K562 (cell line): Measurements from ENCODE around the gene RNF43. TPM values are rescaled to one million over a fixed set of nuclear protein-coding genes. Genes with fewer than 3 reads are reported as not detected.

ENCODE experiments used
- ATF7 ChIP-seq: fragments of 450-650 bp; IDR thresholded peaks from 2 replicates; pipeline ENCODE4 v1.7.1; 2014; ENCODE audit warnings: mild to moderate bottlenecking, moderate library complexity
- BCOR ChIP-seq: fragments of 450-650 bp; IDR thresholded peaks from 2 replicates; pipeline ENCODE4 v1.6.1; 2016
- CBFA2T3 ChIP-seq: fragments of 450-650 bp; IDR thresholded peaks from 2 replicates; pipeline ENCODE4 v1.6.1; 2017
- CHAMP1 ChIP-seq: fragments of 450-650 bp; IDR thresholded peaks from 2 replicates; pipeline ENCODE4 v1.6.1; 2016; ENCODE audit warnings: mild to moderate bottlenecking
- CTBP1 ChIP-seq: fragments of 450-650 bp; IDR thresholded peaks from 2 replicates; pipeline ENCODE4 v1.6.1; 2016; ENCODE audit warnings: borderline replicate concordance
- CTCF ChIP-seq, 3 experiments: IDR thresholded peaks in 2 of 3; conservative IDR thresholded peaks in 1 of 3; 2 replicates each; pipeline ENCODE4 v1.5.1; 2011 to 2012; ENCODE audit warnings: low read length in 3 of 3, mild to moderate bottlenecking in 3 of 3, control low read depth in 2 of 3, improper control_type of control experiment in 1 of 3, inconsistent platforms in 1 of 3, low read depth in 1 of 3, mixed read lengths in 1 of 3, moderate library complexity in 1 of 3; ENCODE audit not compliant: insufficient read depth in 2 of 3
- ELF2 ChIP-seq: fragments of 250-450 bp; sonication (Bioruptor Pico); IDR thresholded peaks from 2 replicates; pipeline ENCODE4 v1.5.0; 2021; ENCODE audit warnings: mild to moderate bottlenecking
- HMGXB4 ChIP-seq: sonication (generic); formaldehyde crosslinking; IDR thresholded peaks from 2 replicates; pipeline ENCODE4 v1.8.1; 2023; ENCODE audit warnings: mild to moderate bottlenecking, missing genetic modification reagents
- KLF1 ChIP-seq: fragments of 450-650 bp; IDR thresholded peaks from 2 replicates; pipeline ENCODE4 v1.6.1; 2016; ENCODE audit warnings: missing genetic modification characterization, missing compliant biosample characterization
- L3MBTL2 ChIP-seq: fragments of 450-650 bp; IDR thresholded peaks from 2 replicates; pipeline ENCODE4 v1.6.1; 2016; ENCODE audit warnings: mild to moderate bottlenecking, moderate library complexity
- MLLT1 ChIP-seq, 2 experiments: fragments of 450-650 bp; IDR thresholded peaks; 2 replicates each; pipeline ENCODE4 v1.6.1; 2016
- POLR2A ChIP-seq: fragments of 450-650 bp; conservative IDR thresholded peaks from 2 replicates; pipeline ENCODE4 v1.6.1; 2016
- RB1 ChIP-seq: fragments of 450-650 bp; IDR thresholded peaks from 2 replicates; pipeline ENCODE4 v1.6.1; 2017; ENCODE audit warnings: low read depth, mild to moderate bottlenecking
- SREBF1 ChIP-seq: fragments of 150-350 bp; IDR thresholded peaks from 2 replicates; pipeline ENCODE4 v1.6.1; 2014; ENCODE audit warnings: antibody characterized with exemption, low read depth, low read length, borderline replicate concordance
- TEAD4 ChIP-seq, 2 experiments: sonication (generic) in 1 of 2; formaldehyde crosslinking in 1 of 2; IDR thresholded peaks; 2 replicates each; pipeline versions ENCODE4 v1.6.1 to v1.8.0; 2012 to 2022; ENCODE audit warnings: borderline replicate concordance in 1 of 2, inconsistent platforms in 1 of 2, low read length in 1 of 2, mild to moderate bottlenecking in 1 of 2, missing genetic modification reagents in 1 of 2
- ZNF146 ChIP-seq: IDR thresholded peaks from one replicate; pipeline ENCODE4 v1.6.1; 2018; ENCODE audit warnings: missing compliant biosample characterization; ENCODE audit not compliant: unreplicated experiment
- ZNF431 ChIP-seq: sonication (generic); formaldehyde crosslinking; IDR thresholded peaks from 2 replicates; pipeline ENCODE4 v1.8.0; 2022; ENCODE audit warnings: mild to moderate bottlenecking, missing genetic modification reagents
- polyA plus RNA-seq, 8 experiments: library from polyadenylated mRNA; depleted of rRNA in 4 of 8; stranded (reverse) in 5 of 8; unstranded in 3 of 8; fragments of >200 nt; fragmentation: Nextera tagmentation in 2 of 8; fragmentation: Illumina TruSeq in 1 of 8; extraction: Ambion mirVana in 2 of 8; extraction: Trizol in 1 of 8; gene quantifications; 2 replicates each; pipeline versions ENCODE4 v1.2.1 to v1.2.3, GENCODE V29; 2011 to 2014; ENCODE audit warnings: inconsistent platforms in 1 of 8, missing spikeins in 1 of 8
- total RNA-seq, 7 experiments: library from RNA; depleted of rRNA in 6 of 7; stranded (reverse); fragments of >200 nt in 6 of 7; fragmentation: Illumina TruSeq in 2 of 7; extraction: Trizol in 2 of 7; gene quantifications; 2 replicates each; pipeline versions ENCODE4 v1.2.1 to v1.2.3, GENCODE V29; 2011 to 2021; ENCODE audit warnings: low replicate concordance in 1 of 7
- TF ChIP-seq, protein P1 (sequence below): fragments of 250-450 bp; sonication (Bioruptor Pico); IDR thresholded peaks from 2 replicates; pipeline ENCODE4 v1.5.0; 2022; ENCODE audit warnings: mild to moderate bottlenecking

The RNF43 gene
- total and polyA plus RNA-seq, 9 of the 15 experiments (the other 6 are each of a cell fraction or from before 2014, with no cell fraction given) = 0.29 to 2.7 (median 1.4) TPM

DNA sequence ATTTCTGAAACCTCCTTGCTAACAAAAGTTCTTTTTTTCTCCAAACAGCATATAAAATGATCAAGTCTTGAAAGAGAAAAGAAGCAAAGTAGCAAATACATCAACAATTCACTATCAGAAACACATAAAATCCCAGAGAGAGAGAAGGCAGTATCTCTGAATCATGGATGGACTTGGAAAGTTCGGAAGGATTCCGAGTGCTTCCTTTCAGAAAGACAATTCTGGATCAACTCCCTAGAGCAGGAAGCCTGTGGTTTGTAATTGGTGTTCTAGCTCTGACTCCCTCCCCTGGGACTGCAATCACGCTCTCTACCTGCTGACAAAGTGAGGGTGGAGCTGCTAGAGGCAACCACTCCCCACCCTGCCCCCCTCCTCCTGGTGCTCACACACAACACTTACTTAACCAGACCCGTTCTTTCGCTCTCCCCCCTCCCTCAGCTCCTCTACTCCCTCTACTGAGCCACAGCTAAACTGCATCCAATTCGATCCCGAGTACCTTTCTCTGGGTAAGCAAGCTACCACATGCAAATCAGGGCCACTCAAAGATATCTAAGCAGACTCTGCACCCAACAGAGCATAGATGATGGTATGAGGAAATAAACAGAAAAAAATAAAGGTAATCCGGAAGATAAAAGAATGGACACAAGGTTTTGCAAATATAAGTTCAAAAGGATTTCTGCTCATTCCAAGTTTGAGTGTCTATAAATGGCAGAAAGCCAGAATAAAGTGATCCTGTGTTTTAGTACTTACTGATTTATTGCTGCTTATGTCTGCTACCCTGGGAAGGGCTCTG, at the start of gene RNF43 (continued):
- TF ChIP-seq SREBF1 = no peak; the same call in 1 of the 2 replicates
- TF ChIP-seq MLLT1 (IDR thresholded peaks at IDR 0.05) = peak in 1 of 2 experiments; percentile 85; a peak in 3 of 4 replicates
- no peak for TF ChIP-seq ELF2 (CRISPR knock-in tag)
- TF ChIP-seq HMGXB4 = no peak
- TF ChIP-seq ATF7 = peak; percentile 82
- TF ChIP-seq, protein P1, sequence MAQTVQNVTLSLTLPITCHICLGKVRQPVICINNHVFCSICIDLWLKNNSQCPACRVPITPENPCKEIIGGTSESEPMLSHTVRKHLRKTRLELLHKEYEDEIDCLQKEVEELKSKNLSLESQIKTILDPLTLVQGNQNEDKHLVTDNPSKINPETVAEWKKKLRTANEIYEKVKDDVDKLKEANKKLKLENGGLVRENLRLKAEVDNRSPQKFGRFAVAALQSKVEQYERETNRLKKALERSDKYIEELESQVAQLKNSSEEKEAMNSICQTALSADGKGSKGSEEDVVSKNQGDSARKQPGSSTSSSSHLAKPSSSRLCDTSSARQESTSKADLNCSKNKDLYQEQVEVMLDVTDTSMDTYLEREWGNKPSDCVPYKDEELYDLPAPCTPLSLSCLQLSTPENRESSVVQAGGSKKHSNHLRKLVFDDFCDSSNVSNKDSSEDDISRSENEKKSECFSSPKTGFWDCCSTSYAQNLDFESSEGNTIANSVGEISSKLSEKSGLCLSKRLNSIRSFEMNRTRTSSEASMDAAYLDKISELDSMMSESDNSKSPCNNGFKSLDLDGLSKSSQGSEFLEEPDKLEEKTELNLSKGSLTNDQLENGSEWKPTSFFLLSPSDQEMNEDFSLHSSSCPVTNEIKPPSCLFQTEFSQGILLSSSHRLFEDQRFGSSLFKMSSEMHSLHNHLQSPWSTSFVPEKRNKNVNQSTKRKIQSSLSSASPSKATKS (CRISPR knock-in tag) = no peak
- TF ChIP-seq CBFA2T3 = peak; percentile 36; the same call in 1 of the 2 replicates
- peak; percentile 28; the same call in 1 of the 2 replicates for TF ChIP-seq ZNF431 (CRISPR knock-in tag)
- TF ChIP-seq RB1 = peak; percentile 58; the same call in 1 of the 2 replicates
- TF ChIP-seq CTCF (IDR thresholded peaks at IDR 0.05 in 2 of 3, conservative IDR thresholded peaks at IDR 0.05 in 1 of 3; ENCODE audit: insufficient read depth in 2 of 3, low read depth in 1 of 3, low read length in 3 of 3) = peak; percentile 90 to 93 (median 91)
- TF ChIP-seq KLF1 = no peak
- TF ChIP-seq L3MBTL2 = peak; percentile 52
- no peak for TF ChIP-seq ZNF146 (CRISPR knock-in tag)
- no peak for TF ChIP-seq CHAMP1
- 0 out of 2 replicates have a peak, but pooled peaks have one; percentile 38 for TF ChIP-seq TEAD4 (IDR thresholded peaks at IDR 0.05; ENCODE audit: low read length)
- no peak for TF ChIP-seq TEAD4 (CRISPR knock-in tag; IDR thresholded peaks at IDR 0.05; ENCODE audit: borderline replicate concordance)
- peak; percentile 92 for TF ChIP-seq CTBP1
- TF ChIP-seq POLR2A = peak; percentile 58
- TF ChIP-seq BCOR = peak; percentile 41; the same call in 1 of the 2 replicates
